ENCODE measurements around the gene HDAC7. TPM values are rescaled to one million over a fixed set of nuclear protein-coding genes. Genes with fewer than 3 reads are reported as not detected.

Gene HDAC7
- 40.8 and 60.9 TPM in 2 replicates for total RNA-seq

GRCh38 chr12:47819896-47820630 lies at the start of gene HDAC7:
Gene HDAC7, minus strand, starts transcription at chr12:47819903. Its CDS starts 118 bp downstream, at chr12:47819785.

GRCh38 chr12:47773062-47773857 lies 46.4 kb downstream of the HDAC7 start, which contains the start of gene SLC48A1:
Gene SLC48A1, plus strand, starts transcription at chr12:47773238. Its CDS starts 67 bp downstream, at chr12:47773305.

DNA sequence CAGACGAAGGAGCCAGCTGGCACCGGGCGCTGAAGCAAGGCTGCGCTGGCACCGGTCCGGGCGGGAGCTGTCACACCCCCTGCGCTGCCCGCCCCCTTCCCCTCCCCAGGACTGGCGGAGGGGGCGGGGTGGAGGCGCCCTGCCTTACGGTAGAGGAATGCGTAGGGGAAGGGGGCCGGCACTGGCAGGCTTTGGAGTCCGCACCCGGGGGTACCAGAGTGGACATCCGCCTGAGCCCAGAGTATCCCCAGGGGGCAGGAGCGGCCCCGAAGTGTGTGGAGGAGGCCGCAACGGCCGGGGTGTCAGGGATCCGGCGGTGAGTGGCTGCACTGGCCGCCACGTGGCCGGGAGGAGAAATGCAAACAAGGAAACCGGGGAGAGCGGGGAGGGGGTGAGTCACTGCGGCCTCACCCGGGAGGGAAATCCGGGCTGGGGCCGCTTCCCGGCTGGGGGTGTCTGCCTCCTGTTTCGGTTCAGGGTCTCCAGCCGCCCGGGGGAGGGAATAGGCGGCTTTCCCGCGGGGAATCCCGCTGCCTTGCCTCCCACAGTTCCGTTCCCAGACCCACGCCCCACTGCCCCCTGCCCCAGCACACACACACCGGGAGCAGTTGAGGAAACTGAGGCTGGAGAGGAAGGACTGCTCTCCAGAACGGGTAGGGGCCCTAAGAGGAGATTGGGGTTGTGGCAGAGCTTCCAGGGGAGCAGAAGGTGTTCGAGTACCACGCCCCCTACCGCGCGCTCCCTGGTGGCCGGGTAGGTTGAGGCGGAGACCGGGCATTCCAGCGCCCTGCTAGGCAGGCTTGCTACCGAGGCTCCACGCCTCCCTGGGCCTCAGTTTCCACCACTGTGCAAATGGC lies 60.6 kb downstream of the HDAC7 start, which contains the start of gene RAPGEF3:
TSS of gene RAPGEF3 (minus strand) at position 47 of the 857 bp plus-strand sequence. CDS start 324 bp downstream, outside the sequence.

Other genes starting within 250 kb of the HDAC7 start
- gene RPAP3, start 113.9 kb downstream of the HDAC7 start, total RNA-seq = 9.6 and 12.8 TPM in 2 replicates
- 0.09 TPM in 1 of 2 replicates, not detected in the other for gene ENDOU, start 94.4 kb downstream of the HDAC7 start, total RNA-seq
- 26.9 and 27.4 TPM in 2 replicates for gene RAPGEF3, start 61.0 kb downstream of the HDAC7 start, total RNA-seq
- gene SLC48A1, start 46.7 kb downstream of the HDAC7 start, total RNA-seq = 12.2 and 13.0 TPM in 2 replicates
- 0.27 and 0.47 TPM in 2 replicates for gene VDR, start 85.1 kb upstream of the HDAC7 start, total RNA-seq
- gene TMEM106C, start 143.7 kb upstream of the HDAC7 start, total RNA-seq = 38.6 and 65.9 TPM in 2 replicates
- gene COL2A1, start 184.6 kb upstream of the HDAC7 start, total RNA-seq = not detected in 2 replicates